ENCODE results near the gene SKA2.

The SKA2 gene

GRCh38 chr17:59175076-59175475, 20.1 kb upstream of the SKA2 start:
- no peak for TF ChIP-seq CTCF (IDR thresholded peaks at IDR 0.05; ENCODE audit: insufficient read depth, low read length, poor library complexity, severe bottlenecking)
- Histone ChIP-seq H3K36me3 (ENCODE audit: control insufficient read depth, insufficient read depth, low read length) (peaks cover 3% of the 10 kb centered on the region), H3K27me3 (replicated peaks; ENCODE audit: control insufficient read depth, insufficient read depth, low read length) (no peaks in the 10 kb centered on the region), H3K4me3 (replicated peaks; ENCODE audit: low read depth, low read length) (no peak overlapping the region)
- DNase-seq (ENCODE audit: extremely low read depth, insufficient read length) = no peak

- Histone ChIP-seq H3K27me3 (replicated peaks; ENCODE audit: control insufficient read depth, insufficient read depth, low read length) (no peaks in the 10 kb centered on the region), H3K36me3 (ENCODE audit: control insufficient read depth, insufficient read depth, low read length) (peaks cover 3% of the 10 kb centered on the region), H3K4me3 (replicated peaks; ENCODE audit: low read depth, low read length) (no peak overlapping the region)
- no peak for TF ChIP-seq CTCF (IDR thresholded peaks at IDR 0.05; ENCODE audit: insufficient read depth, low read length, poor library complexity, severe bottlenecking)
- no peak for DNase-seq (ENCODE audit: extremely low read depth, insufficient read length)
Measured at GRCh38 chr17:59174671-59175070, 19.7 kb upstream of the SKA2 start.

GRCh38 chr17:59172436-59173004, 17.5 kb upstream of the SKA2 start:
- DNase-seq (ENCODE audit: extremely low read depth, insufficient read length) = no peak
- no peak for TF ChIP-seq CTCF (IDR thresholded peaks at IDR 0.05; ENCODE audit: insufficient read depth, low read length, poor library complexity, severe bottlenecking)
- Histone ChIP-seq H3K4me3 (replicated peaks; ENCODE audit: low read depth, low read length) (no peak overlapping the region), H3K36me3 (ENCODE audit: control insufficient read depth, insufficient read depth, low read length) (peaks cover 3% of the 10 kb centered on the region), H3K27me3 (replicated peaks; ENCODE audit: control insufficient read depth, insufficient read depth, low read length) (no peaks in the 10 kb centered on the region)

- Histone ChIP-seq H3K36me3 (ENCODE audit: control insufficient read depth, insufficient read depth, low read length) (peaks cover 3% of the 10 kb centered on the region; the same call in 1 of the 2 replicates), H3K4me3 (replicated peaks; ENCODE audit: low read depth, low read length) (no peak overlapping the region)
- no peak for TF ChIP-seq CTCF (IDR thresholded peaks at IDR 0.05; ENCODE audit: insufficient read depth, low read length, poor library complexity, severe bottlenecking)
Measured at GRCh38 chr17:59167571-59168001, 12.6 kb upstream of the SKA2 start.

GRCh38 chr17:59165933-59166342, 11.0 kb upstream of the SKA2 start:
- H3K4me3 ChIP-seq (replicated peaks; ENCODE audit: low read depth, low read length) = no peak overlapping the region
- no peaks in the 10 kb centered on the region for H3K27me3 ChIP-seq (replicated peaks; ENCODE audit: control insufficient read depth, insufficient read depth, low read length)
- DNase-seq (ENCODE audit: extremely low read depth, insufficient read length) = peak; percentile 16
- H3K36me3 ChIP-seq (ENCODE audit: control insufficient read depth, insufficient read depth, low read length) = no peaks in the 10 kb centered on the region
- TF ChIP-seq CTCF (IDR thresholded peaks at IDR 0.05; ENCODE audit: insufficient read depth, low read length, poor library complexity, severe bottlenecking) = peak; percentile 73

More at GRCh38 chr17:59167571-59168001, 12.6 kb upstream of the SKA2 start:
- DNase-seq (ENCODE audit: extremely low read depth, insufficient read length) = no peak
- no peaks in the 10 kb centered on the region for H3K27me3 ChIP-seq (replicated peaks; ENCODE audit: control insufficient read depth, insufficient read depth, low read length)

- no peak for TF ChIP-seq CTCF (IDR thresholded peaks at IDR 0.05; ENCODE audit: insufficient read depth, low read length, poor library complexity, severe bottlenecking)
- H3K36me3 ChIP-seq (ENCODE audit: control insufficient read depth, insufficient read depth, low read length) = no peaks in the 10 kb centered on the region
- H3K27me3 ChIP-seq (replicated peaks; ENCODE audit: control insufficient read depth, insufficient read depth, low read length) = no peaks in the 10 kb centered on the region
- no peak overlapping the region for H3K4me3 ChIP-seq (replicated peaks; ENCODE audit: low read depth, low read length)
- no peak for DNase-seq (ENCODE audit: extremely low read depth, insufficient read length)
Measured at GRCh38 chr17:59161477-59161876, 6.5 kb upstream of the SKA2 start.
